Calu3 (cell line): ENCODE results near the gene TNFAIP8L3. TPM values are rescaled to one million over a fixed set of nuclear protein-coding genes. Genes with fewer than 3 reads are reported as not detected.
A peak's percentile ranks its signal among the peaks of the same experiment; 100 is the strongest.

Experiments used
- BruUV-seq: library from RNA; stranded (reverse); fragments of 400-500 nt; replicated peaks from 2 replicates; lab custom pipeline; 2021; lab: Mats Ljungman, UMichigan
- CTCF ChIA-PET: fragments of 300-600 bp; sonication (Branson Sonifier 250); formaldehyde crosslinking; loops from one replicate; lab custom pipeline; 2022; ENCODE audit warnings: antibody characterized with exemption; lab: Charles Lee
- DNase-seq: peaks from one replicate; pipeline ENCODE4 v3.0.0; 2022
- H3K27ac Mint-ChIP-seq: one replicate; pipeline ENCODE4 v1.8.0; 2022; ENCODE audit warnings: mixed read lengths; ENCODE audit not compliant: unreplicated experiment
- H3K27me3 Mint-ChIP-seq: one replicate; pipeline ENCODE4 v1.8.0; 2022; ENCODE audit warnings: mixed read lengths; ENCODE audit not compliant: unreplicated experiment
- H3K36me3 Mint-ChIP-seq: one replicate; pipeline ENCODE4 v1.8.0; 2022; ENCODE audit warnings: mild to moderate bottlenecking, moderate library complexity, mixed read lengths; ENCODE audit not compliant: insufficient read depth, unreplicated experiment
- H3K4me1 Mint-ChIP-seq: one replicate; pipeline ENCODE4 v1.8.0; 2022; ENCODE audit warnings: mild to moderate bottlenecking, low read depth, mixed read lengths; ENCODE audit not compliant: unreplicated experiment
- H3K4me3 Mint-ChIP-seq: one replicate; pipeline ENCODE4 v1.8.0; 2022; ENCODE audit warnings: mild to moderate bottlenecking, low read depth, moderate library complexity, mixed read lengths; ENCODE audit not compliant: unreplicated experiment
- H3K9me3 Mint-ChIP-seq: one replicate; pipeline ENCODE4 v1.8.0; 2022; ENCODE audit warnings: low read depth, mixed read lengths; ENCODE audit not compliant: unreplicated experiment
- CTCF ChIP-seq: fragments of 200-600 bp; IDR thresholded peaks from one replicate; pipeline ENCODE4 v1.8.0; 2022; ENCODE audit warnings: antibody characterized with exemption; ENCODE audit not compliant: unreplicated experiment
- intact Hi-C: fragments of 100-400 bp; cut with micrococcal nuclease; formaldehyde crosslinking; loops from one replicate; pipeline ENCODE4 v1.10.0; 2022; ENCODE audit not compliant: unreplicated experiment
- total RNA-seq: library from RNA; stranded (reverse); gene quantifications from 2 replicates; pipeline ENCODE4 v1.2.3, GENCODE V29; 2022

Gene TNFAIP8L3
- total RNA-seq, 1 experiment from 2014 or later, result not detected

GRCh38 chr15:51049081-51049480 lies 45.6 kb downstream of the TNFAIP8L3 start:
- Mint-ChIP-seq H3K4me3 (no peak overlapping the region), H3K27me3 (peaks cover 41% of the 10 kb centered on the region), H3K9me3 (no peaks in the 10 kb centered on the region), H3K4me1 (no peaks in the 10 kb centered on the region), H3K36me3 (no peaks in the 10 kb centered on the region), H3K27ac (no peak overlapping the region)
- no peak for DNase-seq
- TF ChIP-seq CTCF, result no peak
- intact Hi-C loops, result no loop called here
- CTCF ChIA-PET, result no interaction called here
- BruUV-seq, result no TSS peak

GRCh38 chr15:51048308-51048707 lies 46.4 kb downstream of the TNFAIP8L3 start:
- TF ChIP-seq CTCF, result no peak
- Mint-ChIP-seq H3K9me3 (no peaks in the 10 kb centered on the region), H3K4me1 (no peaks in the 10 kb centered on the region), H3K36me3 (no peaks in the 10 kb centered on the region), H3K4me3 (no peak overlapping the region), H3K27ac (no peak overlapping the region), H3K27me3 (peaks cover 33% of the 10 kb centered on the region)
- BruUV-seq, result no TSS peak
- DNase-seq, result no peak
- intact Hi-C loops, result no loop called here
- CTCF ChIA-PET, result interaction anchor here (0.7 kb wide), 1 partner anchor 29 kb away, joined by 3 read pairs; no protein-coding TSS in a partner anchor

- no peaks in the 10 kb centered on the region for H3K9me3 Mint-ChIP-seq
- no peaks in the 10 kb centered on the region for H3K36me3 Mint-ChIP-seq
- no peaks in the 10 kb centered on the region for H3K4me1 Mint-ChIP-seq
- DNase-seq, result peak; percentile 16
- TF ChIP-seq CTCF, result no peak
- CTCF ChIA-PET, result no interaction called here
- no peak overlapping the region for H3K4me3 Mint-ChIP-seq
- BruUV-seq, result no TSS peak
- H3K27ac Mint-ChIP-seq, result no peak overlapping the region
- peaks cover 19% of the 10 kb centered on the region for H3K27me3 Mint-ChIP-seq
- intact Hi-C loops, result no loop called here
Observed at GRCh38 chr15:51046799-51047449, 47.8 kb downstream of the TNFAIP8L3 start.

- Mint-ChIP-seq H3K9me3 (no peaks in the 10 kb centered on the region), H3K27ac (no peak overlapping the region), H3K4me1 (no peaks in the 10 kb centered on the region), H3K36me3 (no peaks in the 10 kb centered on the region), H3K27me3 (peaks cover 10% of the 10 kb centered on the region), H3K4me3 (no peak overlapping the region)
- DNase-seq, result no peak
- intact Hi-C loops, result no loop called here
- no TSS peak for BruUV-seq
- CTCF ChIA-PET, result no interaction called here
- no peak for TF ChIP-seq CTCF
Observed at GRCh38 chr15:51046016-51046415, 48.7 kb downstream of the TNFAIP8L3 start.
